GM10266 (cell line): ENCODE results near the gene IL22RA1.

Experiments
- DNase-seq: peaks from one replicate; pipeline ENCODE4 v3.0.0; 2012; ENCODE audit errors: extremely low spot score
- TF ChIP-seq, protein P1 (sequence below): IDR thresholded peaks from 2 replicates; pipeline ENCODE4 v1.5.1; 2012; ENCODE audit warnings: mild to moderate bottlenecking, low read depth; ENCODE audit not compliant: control insufficient read depth, insufficient read depth; ENCODE audit errors: missing control alignments

The IL22RA1 gene

DNA sequence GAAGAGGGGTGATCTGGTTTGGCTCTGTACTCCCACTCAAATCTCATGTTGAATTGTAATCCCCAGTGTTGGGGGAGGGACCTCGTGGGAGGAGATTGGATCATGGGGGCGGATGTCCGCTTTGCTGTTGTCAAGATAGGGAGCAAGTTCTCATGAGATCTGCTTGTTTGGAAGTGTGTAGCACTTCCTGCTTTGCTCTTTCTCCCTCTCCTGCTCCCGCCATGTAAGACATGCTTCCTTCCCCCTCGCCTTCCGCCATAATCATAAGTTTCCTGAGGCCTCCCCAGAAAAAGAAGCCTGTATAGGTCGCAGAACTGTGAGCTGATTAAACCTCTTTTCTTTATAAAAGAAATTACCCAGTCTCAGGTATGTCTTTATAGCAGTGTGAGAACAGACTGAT lies 58.9 kb downstream of the IL22RA1 start:
- TF ChIP-seq, protein P1, sequence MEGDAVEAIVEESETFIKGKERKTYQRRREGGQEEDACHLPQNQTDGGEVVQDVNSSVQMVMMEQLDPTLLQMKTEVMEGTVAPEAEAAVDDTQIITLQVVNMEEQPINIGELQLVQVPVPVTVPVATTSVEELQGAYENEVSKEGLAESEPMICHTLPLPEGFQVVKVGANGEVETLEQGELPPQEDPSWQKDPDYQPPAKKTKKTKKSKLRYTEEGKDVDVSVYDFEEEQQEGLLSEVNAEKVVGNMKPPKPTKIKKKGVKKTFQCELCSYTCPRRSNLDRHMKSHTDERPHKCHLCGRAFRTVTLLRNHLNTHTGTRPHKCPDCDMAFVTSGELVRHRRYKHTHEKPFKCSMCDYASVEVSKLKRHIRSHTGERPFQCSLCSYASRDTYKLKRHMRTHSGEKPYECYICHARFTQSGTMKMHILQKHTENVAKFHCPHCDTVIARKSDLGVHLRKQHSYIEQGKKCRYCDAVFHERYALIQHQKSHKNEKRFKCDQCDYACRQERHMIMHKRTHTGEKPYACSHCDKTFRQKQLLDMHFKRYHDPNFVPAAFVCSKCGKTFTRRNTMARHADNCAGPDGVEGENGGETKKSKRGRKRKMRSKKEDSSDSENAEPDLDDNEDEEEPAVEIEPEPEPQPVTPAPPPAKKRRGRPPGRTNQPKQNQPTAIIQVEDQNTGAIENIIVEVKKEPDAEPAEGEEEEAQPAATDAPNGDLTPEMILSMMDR: no peak
- DNase-seq: no peak

DNA sequence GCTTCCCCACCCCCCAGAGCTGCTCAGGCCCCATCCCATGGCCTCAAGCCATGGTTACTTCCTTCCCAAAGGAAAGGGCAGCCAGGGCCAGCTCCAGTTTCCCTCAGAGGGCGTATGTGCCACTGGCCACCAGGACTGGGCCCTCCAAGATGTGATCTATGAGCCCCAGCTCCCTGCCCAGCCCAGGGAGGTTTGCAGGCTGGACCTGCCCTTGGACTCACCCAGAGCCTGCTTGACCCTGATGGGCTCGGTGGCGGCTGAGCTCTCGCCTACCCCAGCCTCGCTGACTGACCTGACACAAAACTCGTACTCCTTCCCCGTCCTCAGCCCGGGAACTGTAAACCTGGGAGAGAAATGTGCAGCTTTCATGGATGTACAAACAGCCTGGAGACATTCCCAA lies 60.6 kb downstream of the IL22RA1 start:
- no peak for DNase-seq
- TF ChIP-seq, protein P1: no peak

DNA sequence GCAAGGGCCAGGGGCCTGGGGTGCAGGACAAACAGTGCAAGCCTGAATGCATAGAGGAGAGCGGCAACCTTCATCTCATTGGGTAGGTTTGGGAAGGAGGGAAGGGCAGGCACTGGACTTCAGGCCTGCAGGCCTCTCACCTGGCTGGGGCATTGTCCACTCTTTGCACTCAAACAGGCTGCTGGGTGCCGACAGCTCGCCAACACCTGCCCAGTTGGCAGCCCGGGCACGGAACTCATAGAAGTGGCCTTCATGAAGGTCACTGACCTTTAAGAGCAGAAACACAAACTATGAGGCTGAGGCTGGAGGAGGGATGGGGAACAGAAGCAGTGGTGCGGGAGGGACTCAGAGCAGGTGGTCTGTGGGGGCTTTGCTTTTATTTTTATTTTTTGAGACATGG lies 61.8 kb downstream of the IL22RA1 start:
- TF ChIP-seq, protein P1: no peak
- no peak for DNase-seq

DNA sequence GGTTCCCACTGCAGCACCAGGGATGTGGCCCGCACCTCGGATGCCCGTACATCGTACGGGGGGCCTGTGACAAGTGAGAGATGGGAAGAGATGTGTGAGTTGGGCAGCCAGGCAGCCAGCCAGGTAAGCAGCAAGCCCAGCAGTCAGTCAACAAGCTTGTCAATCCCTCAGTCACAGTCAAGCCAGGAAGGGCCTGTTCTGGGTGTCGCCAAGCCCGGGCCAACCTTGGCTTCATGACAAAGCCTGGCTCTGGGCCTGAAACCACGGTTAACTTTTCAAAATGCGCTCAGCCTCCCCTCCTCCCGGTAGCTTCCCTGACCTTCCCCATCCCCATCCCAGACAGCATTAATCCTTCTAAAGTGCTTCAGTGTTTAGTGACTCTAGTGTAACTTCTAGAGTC lies 62.8 kb downstream of the IL22RA1 start:
- DNase-seq: no peak
- TF ChIP-seq, protein P1: no peak

DNA sequence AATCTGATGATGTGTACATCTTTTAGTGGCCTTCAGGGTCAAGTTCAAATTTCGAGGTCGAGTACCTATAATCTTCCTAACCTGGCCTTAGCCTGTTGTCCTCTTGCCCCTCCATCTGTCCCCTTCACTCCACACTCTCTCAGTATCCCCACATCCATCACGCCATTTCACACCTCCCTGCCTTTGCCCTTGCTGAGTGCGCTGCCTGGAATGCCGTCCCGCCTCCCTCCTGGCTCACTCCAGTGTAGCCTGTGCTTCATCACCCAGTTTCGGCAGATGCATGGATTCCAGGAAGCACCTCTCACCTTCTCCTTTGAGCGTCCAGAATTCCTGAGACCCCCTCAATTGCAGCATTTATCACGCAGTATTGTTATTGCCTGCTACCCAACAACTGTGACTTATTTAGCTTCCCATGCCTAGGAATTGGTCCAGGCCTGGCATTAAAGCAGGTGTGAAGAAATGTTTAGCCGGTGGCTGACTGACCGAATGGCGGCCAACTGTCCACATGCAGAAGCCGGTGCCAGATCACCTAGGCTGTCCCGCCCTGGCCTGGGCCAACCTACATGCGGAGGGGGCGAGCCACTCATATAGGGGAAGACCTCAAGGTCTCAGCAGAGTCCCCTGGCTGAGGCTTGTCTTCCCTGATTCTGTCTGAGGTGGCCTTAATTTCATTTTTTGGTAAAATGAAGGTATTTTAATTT lies 65.5 kb downstream of the IL22RA1 start:
- TF ChIP-seq, protein P1: no peak

DNA sequence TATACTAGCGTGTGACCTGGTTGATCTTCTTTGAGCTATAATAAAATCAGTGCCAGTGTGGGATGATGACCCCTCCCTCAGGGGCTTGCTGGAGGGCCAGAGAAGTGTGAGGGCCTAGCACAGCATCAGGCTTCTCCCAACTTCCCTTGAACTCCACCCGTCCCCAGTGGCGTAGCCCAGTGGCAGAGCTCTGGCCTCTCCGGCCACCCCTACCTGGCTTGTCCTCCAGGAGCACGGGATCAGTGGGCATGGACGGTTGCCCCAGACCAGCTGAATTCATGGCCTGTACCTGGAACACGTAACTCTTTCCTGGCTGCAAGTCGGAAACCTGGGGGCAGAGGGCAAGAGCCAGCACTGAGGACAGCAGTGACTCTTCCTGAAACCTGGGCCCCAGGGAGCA lies 67.0 kb downstream of the IL22RA1 start:
- TF ChIP-seq, protein P1: no peak
- DNase-seq: no peak

More for the DNA sequence above, 65.5 kb downstream of the IL22RA1 start:
- no peak for DNase-seq

DNA sequence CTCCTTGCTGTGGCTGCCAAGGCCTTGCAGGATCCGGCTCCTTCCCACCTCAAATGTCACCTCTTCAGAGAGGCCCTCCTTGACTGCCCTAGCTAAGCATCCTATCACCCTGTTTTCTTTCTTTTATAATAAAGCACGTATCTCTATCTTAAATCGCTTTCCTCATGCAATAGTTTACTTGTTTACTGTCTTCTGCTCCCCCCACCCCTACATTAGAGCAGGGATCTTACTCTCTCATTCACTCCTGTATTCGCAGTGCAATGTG lies 67.4 kb downstream of the IL22RA1 start:
- TF ChIP-seq, protein P1: no peak
- no peak for DNase-seq
